ENCODE results near the gene ROR2.

DNA sequence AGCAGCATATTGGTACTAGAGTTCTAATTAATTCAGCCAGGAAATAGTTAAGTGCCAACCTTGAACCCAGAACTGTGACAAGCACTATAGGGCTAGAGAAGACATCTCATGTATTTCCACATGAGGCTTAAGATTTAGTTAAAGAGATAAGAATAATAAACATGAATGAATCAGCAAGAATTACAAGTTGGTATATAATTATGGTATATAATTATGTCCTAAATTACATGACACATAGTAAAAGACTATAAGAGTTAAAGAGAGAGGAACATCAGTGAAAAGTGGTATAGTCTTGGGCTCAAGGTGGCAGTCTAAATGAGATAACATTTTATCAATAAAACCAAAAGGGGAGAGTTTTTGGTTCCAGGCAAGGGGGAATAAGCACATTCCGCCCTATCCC, 303.3 kb downstream of the ROR2 start:
- TF ChIP-seq, protein P1, sequence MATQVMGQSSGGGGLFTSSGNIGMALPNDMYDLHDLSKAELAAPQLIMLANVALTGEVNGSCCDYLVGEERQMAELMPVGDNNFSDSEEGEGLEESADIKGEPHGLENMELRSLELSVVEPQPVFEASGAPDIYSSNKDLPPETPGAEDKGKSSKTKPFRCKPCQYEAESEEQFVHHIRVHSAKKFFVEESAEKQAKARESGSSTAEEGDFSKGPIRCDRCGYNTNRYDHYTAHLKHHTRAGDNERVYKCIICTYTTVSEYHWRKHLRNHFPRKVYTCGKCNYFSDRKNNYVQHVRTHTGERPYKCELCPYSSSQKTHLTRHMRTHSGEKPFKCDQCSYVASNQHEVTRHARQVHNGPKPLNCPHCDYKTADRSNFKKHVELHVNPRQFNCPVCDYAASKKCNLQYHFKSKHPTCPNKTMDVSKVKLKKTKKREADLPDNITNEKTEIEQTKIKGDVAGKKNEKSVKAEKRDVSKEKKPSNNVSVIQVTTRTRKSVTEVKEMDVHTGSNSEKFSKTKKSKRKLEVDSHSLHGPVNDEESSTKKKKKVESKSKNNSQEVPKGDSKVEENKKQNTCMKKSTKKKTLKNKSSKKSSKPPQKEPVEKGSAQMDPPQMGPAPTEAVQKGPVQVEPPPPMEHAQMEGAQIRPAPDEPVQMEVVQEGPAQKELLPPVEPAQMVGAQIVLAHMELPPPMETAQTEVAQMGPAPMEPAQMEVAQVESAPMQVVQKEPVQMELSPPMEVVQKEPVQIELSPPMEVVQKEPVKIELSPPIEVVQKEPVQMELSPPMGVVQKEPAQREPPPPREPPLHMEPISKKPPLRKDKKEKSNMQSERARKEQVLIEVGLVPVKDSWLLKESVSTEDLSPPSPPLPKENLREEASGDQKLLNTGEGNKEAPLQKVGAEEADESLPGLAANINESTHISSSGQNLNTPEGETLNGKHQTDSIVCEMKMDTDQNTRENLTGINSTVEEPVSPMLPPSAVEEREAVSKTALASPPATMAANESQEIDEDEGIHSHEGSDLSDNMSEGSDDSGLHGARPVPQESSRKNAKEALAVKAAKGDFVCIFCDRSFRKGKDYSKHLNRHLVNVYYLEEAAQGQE (IDR thresholded peaks at IDR 0.05; ENCODE audit: low read depth), result no peak
- TF ChIP-seq ZBTB7A (IDR thresholded peaks at IDR 0.05; ENCODE audit: low read depth) (no peak), EP300 (IDR thresholded peaks at IDR 0.05; ENCODE audit: borderline replicate concordance) (no peak)

All from Ishikawa (cell line).